MM.1S (cell line): ENCODE measurements around the gene NAT9.

ENCODE experiments used
- CTCF ChIP-seq: fragments of 300-600 bp; sonication (generic); IDR thresholded peaks from 2 replicates; pipeline ENCODE4 v1.5.1; 2016; ENCODE audit warnings: antibody characterized with exemption, low read length, mixed read lengths
- EZH2 ChIP-seq: fragments of 300-600 bp; sonication (generic); optimal IDR thresholded peaks from 2 replicates; pipeline ENCODE3; 2017; ENCODE audit warnings: low read depth, mild to moderate bottlenecking, antibody characterized with exemption, low read length, mixed read lengths

GRCh38 chr17:74757502-74757901, 18.6 kb downstream of the NAT9 start:
- TF ChIP-seq EZH2 = no peak
- TF ChIP-seq CTCF = no peak
